H1 (cell line): ENCODE measurements around the gene ZNRF2. TPM values are rescaled to one million over a fixed set of nuclear protein-coding genes. Genes with fewer than 3 reads are reported as not detected.

Experiments used
- CTCF ChIA-PET: fragments of 300-600 bp; sonication (Branson Sonifier 250); formaldehyde crosslinking; loops from one replicate; lab custom pipeline; 2021; ENCODE audit not compliant: partially characterized antibody; lab: Charles Lee
- POLR2A ChIA-PET: fragments of 300-600 bp; sonication (Branson Sonifier 250); formaldehyde crosslinking; loops from one replicate; lab custom pipeline; 2021; ENCODE audit warnings: inconsistent platforms; ENCODE audit not compliant: partially characterized antibody; lab: Charles Lee
- DNase-seq, 2 experiments: peaks; one replicate each; pipeline versions ENCODE4 v3.0.0 to v3.0.0-alpha.2; 2010 to 2022; ENCODE audit warnings: low spot score in 2 of 2, low read depth in 1 of 2, mixed read lengths in 1 of 2
- FAIRE-seq: peaks from 2 replicates; lab custom pipeline; 2011; peaks lifted over from hg19 to GRCh38; lab: Jason Lieb, UNC
- H2AFZ ChIP-seq: 2 replicates; pipeline ENCODE4 v1.8.1; 2012; ENCODE audit warnings: low read length, inconsistent platforms
- H2AK5ac ChIP-seq: 2 replicates; pipeline ENCODE4 v1.6.1; 2013; ENCODE audit warnings: low read depth, low read length
- H2BK120ac ChIP-seq: replicated peaks from 2 replicates; pipeline ENCODE3; 2013; ENCODE audit warnings: low read depth, low read length, inconsistent platforms
- H2BK12ac ChIP-seq: 2 replicates; pipeline ENCODE4 v1.6.1; 2013; ENCODE audit warnings: low read depth, low read length
- H2BK15ac ChIP-seq: 2 replicates; pipeline ENCODE4 v1.6.1; 2013; ENCODE audit warnings: low read length
- H2BK20ac ChIP-seq: 2 replicates; pipeline ENCODE4 v1.6.1; 2013; ENCODE audit warnings: low read length
- H2BK5ac ChIP-seq: 2 replicates; pipeline ENCODE4 v1.6.1; 2013; ENCODE audit warnings: low read depth, low read length
- H3K14ac ChIP-seq: 2 replicates; pipeline ENCODE4 v1.6.1; 2013; ENCODE audit warnings: inconsistent platforms; ENCODE audit not compliant: insufficient read length
- H3K18ac ChIP-seq: 2 replicates; pipeline ENCODE4 v1.6.1; 2013; ENCODE audit warnings: low read length; ENCODE audit errors: extremely low read depth
- H3K23ac ChIP-seq: 2 replicates; pipeline ENCODE4 v1.6.1; 2013; ENCODE audit warnings: inconsistent platforms; ENCODE audit not compliant: insufficient read length
- H3K23me2 ChIP-seq: 2 replicates; pipeline ENCODE4 v1.6.1; 2013; ENCODE audit warnings: low read depth, low read length
- H3K27ac ChIP-seq: 2 replicates; pipeline ENCODE4 v1.6.1; 2011; ENCODE audit warnings: low read depth, low read length, inconsistent platforms
- H3K27me3 ChIP-seq, 4 experiments: replicated peaks in 1 of 4; 1 replicate in 1 of 4; 2 replicates in 3 of 4; pipeline versions ENCODE4 v1.6.1 to v1.8.1; 2011 to 2013; ENCODE audit warnings: low read length in 3 of 4, mild to moderate bottlenecking in 3 of 4, inconsistent platforms in 2 of 4, mixed read lengths in 2 of 4, moderate library complexity in 1 of 4; ENCODE audit not compliant: control insufficient read depth in 3 of 4, insufficient read depth in 3 of 4; ENCODE audit errors: extremely low read depth in 1 of 4
- H3K36me3 ChIP-seq, 4 experiments: 2 replicates each; pipeline versions ENCODE4 v1.6.1 to v1.8.1; 2011 to 2013; ENCODE audit warnings: mild to moderate bottlenecking in 4 of 4, low read length in 3 of 4, moderate library complexity in 2 of 4, control low read depth in 1 of 4, inconsistent platforms in 1 of 4; ENCODE audit not compliant: insufficient read depth in 4 of 4, control insufficient read depth in 2 of 4
- H3K4ac ChIP-seq: replicated peaks from 2 replicates; pipeline ENCODE3; 2013; ENCODE audit warnings: low read length, low read depth, mixed read lengths, inconsistent platforms; ENCODE audit not compliant: insufficient read length
- H3K4me1 ChIP-seq, 4 experiments: replicated peaks in 1 of 4; 1 replicate in 1 of 4; 2 replicates in 3 of 4; pipeline versions ENCODE4 v1.6.1 to v1.8.1; 2011 to 2013; ENCODE audit warnings: low read length in 3 of 4, inconsistent platforms in 2 of 4, mixed read lengths in 1 of 4; ENCODE audit not compliant: insufficient read depth in 4 of 4, control insufficient read depth in 3 of 4
- H3K4me2 ChIP-seq, 2 experiments: 2 replicates each; pipeline versions ENCODE4 v1.6.1 to v1.8.1; 2011 to 2013; ENCODE audit warnings: low read depth in 2 of 2, low read length in 2 of 2, control low read depth in 1 of 2, inconsistent platforms in 1 of 2, mild to moderate bottlenecking in 1 of 2; ENCODE audit not compliant: insufficient read depth in 1 of 2
- H3K4me3 ChIP-seq, 4 experiments: fragments of 200-600, 300-600 bp in 1 of 4; sonication (generic), shearing (Covaris generic), sonication (Bioruptor Twin) in 1 of 4; 2 replicates each; pipeline versions ENCODE4 v1.5.1 to v1.8.1; 2011 to 2016; ENCODE audit warnings: low read length in 4 of 4, low read depth in 3 of 4, control low read depth in 2 of 4, inconsistent platforms in 2 of 4, mild to moderate bottlenecking in 2 of 4, mixed read lengths in 1 of 4, moderate library complexity in 1 of 4; ENCODE audit not compliant: insufficient read depth in 2 of 4; ENCODE audit errors: extremely low read depth in 1 of 4
- H3K56ac ChIP-seq: replicated peaks from 2 replicates; pipeline ENCODE3; 2013; ENCODE audit warnings: low read depth, mild to moderate bottlenecking, mixed read lengths, low read length, inconsistent platforms; ENCODE audit not compliant: insufficient read length
- H3K79me1 ChIP-seq: 2 replicates; pipeline ENCODE4 v1.6.1; 2013; ENCODE audit warnings: low read depth, low read length, control low read depth
- H3K79me2 ChIP-seq, 2 experiments: 2 replicates each; pipeline versions ENCODE4 v1.6.1 to v1.8.1; 2012 to 2013; ENCODE audit warnings: low read length in 2 of 2, mild to moderate bottlenecking in 2 of 2, inconsistent platforms in 1 of 2; ENCODE audit not compliant: insufficient read depth in 2 of 2, control insufficient read depth in 1 of 2
- H3K9ac ChIP-seq, 4 experiments: replicated peaks in 1 of 4; 1 replicate in 1 of 4; 2 replicates in 3 of 4; pipeline versions ENCODE4 v1.6.1 to v1.8.1; 2011 to 2013; ENCODE audit warnings: low read depth in 3 of 4, low read length in 3 of 4, control low read depth in 2 of 4, mild to moderate bottlenecking in 2 of 4, moderate library complexity in 2 of 4, inconsistent platforms in 1 of 4; ENCODE audit errors: extremely low read depth in 1 of 4
- H3K9me3 ChIP-seq, 2 experiments: 2 replicates each; pipeline versions ENCODE4 v1.6.1 to v1.8.1; 2012 to 2013; ENCODE audit warnings: mild to moderate bottlenecking in 2 of 2, moderate library complexity in 2 of 2, control low read depth in 1 of 2, inconsistent platforms in 1 of 2, low read depth in 1 of 2, low read length in 1 of 2, mixed read lengths in 1 of 2; ENCODE audit not compliant: insufficient read depth in 2 of 2
- H4K20me1 ChIP-seq, 2 experiments: replicated peaks in 1 of 2; 2 replicates each; pipeline versions ENCODE3 to v1.8.1; 2011 to 2013; ENCODE audit warnings: inconsistent platforms in 2 of 2, low read length in 2 of 2, mild to moderate bottlenecking in 1 of 2; ENCODE audit not compliant: insufficient read depth in 2 of 2, control insufficient read depth in 1 of 2
- H4K5ac ChIP-seq: 2 replicates; pipeline ENCODE4 v1.6.1; 2013; ENCODE audit warnings: low read length, low read depth, mixed read lengths, inconsistent platforms; ENCODE audit not compliant: insufficient read length
- H4K8ac ChIP-seq: 2 replicates; pipeline ENCODE4 v1.8.0; 2013; ENCODE audit warnings: mild to moderate bottlenecking, moderate library complexity, low read length, inconsistent platforms; ENCODE audit not compliant: insufficient read depth; ENCODE audit errors: extremely low read depth
- H4K91ac ChIP-seq: replicated peaks from 2 replicates; pipeline ENCODE3; 2013; ENCODE audit warnings: low read length, mixed read lengths, inconsistent platforms; ENCODE audit not compliant: insufficient read length
- WGBS, 2 experiments: shearing (Covaris generic) in 1 of 2; methylation state at CpG; one replicate each; pipeline versions ENCODE4 v1.1.6 to v1.1.7; 2013 to 2015; ENCODE audit warnings: low lambda C conversion rate in 2 of 2, mixed read lengths in 2 of 2, inconsistent platforms in 1 of 2, low coverage in 1 of 2, missing lambda C conversion rate in 1 of 2; ENCODE audit not compliant: insufficient replicate concordance in 2 of 2, insufficient coverage in 1 of 2, insufficient read length in 1 of 2; ENCODE audit errors: extremely low coverage in 1 of 2, missing lambda C conversion rate in 1 of 2; 5-methylcytosine and 5-hydroxymethylcytosine counted together
- polyA plus RNA-seq, 7 experiments: library from polyadenylated mRNA; depleted of rRNA in 3 of 7; stranded (reverse) in 5 of 7; unstranded in 2 of 7; fragments of >200 nt in 5 of 7; fragments of 200-250 nt in 2 of 7; gene quantifications; 1 replicate in 5 of 7; 2 replicates in 1 of 7; 4 replicates in 1 of 7; pipeline versions ENCODE4 v1.2.1 to v1.2.3, GENCODE V29; 2011 to 2013; ENCODE audit warnings: missing spikeins in 2 of 7, mixed read lengths in 2 of 7
- total RNA-seq: library from RNA; stranded (reverse); fragmentation: NEBNext Ultra II Directional; extraction: Animal tissue kit (Norgen Biotek cat#: 25700); gene quantifications from 2 replicates; pipeline ENCODE4 v1.2.1, GENCODE V29; 2021

The ZNRF2 gene
- total and polyA plus RNA-seq, 2 of the 8 experiments (the other 6 are each of a cell fraction or from before 2014, with no cell fraction given), result 2.9 to 16.2 TPM

DNA sequence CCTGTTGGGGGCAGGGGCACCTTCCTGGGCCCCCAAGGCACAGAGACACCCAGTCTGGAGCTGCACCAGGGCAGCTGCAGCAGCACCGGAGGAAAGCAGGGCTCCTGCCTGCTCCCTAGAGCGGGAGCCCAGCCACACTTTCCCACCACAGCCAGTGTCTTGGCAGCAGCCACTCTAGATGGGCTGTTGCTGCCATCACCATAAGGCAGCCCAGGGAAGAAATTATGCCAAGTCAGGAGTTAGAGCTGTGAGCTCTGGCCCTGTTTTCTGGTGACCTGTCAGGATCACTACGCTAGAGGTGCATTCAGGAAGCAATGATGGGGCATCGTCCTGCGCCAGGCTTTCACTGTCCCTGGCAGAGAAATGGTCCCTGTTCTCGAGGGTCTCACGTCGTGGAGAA lies 38.0 kb upstream of the ZNRF2 start:
- no peak for FAIRE-seq

More for the DNA sequence above, 38.0 kb upstream of the ZNRF2 start:
- Histone ChIP-seq H3K27ac (no peak overlapping the region), H2BK15ac (no peak overlapping the region), H3K79me2 (no peaks in the 10 kb centered on the region), H4K5ac (no peak overlapping the region), H3K9ac (no peak overlapping the region), H3K4me3 (no peak overlapping the region), H3K4me1 (peaks cover 0 to 4% (median 0%) of the 10 kb centered on the region in 4 experiments; a peak in 3 of 7 replicates), H3K56ac (no peak overlapping the region), H2BK12ac (no peak overlapping the region), H3K14ac (no peak overlapping the region), H3K23me2 (no peaks in the 10 kb centered on the region), H3K27me3 (no peaks in the 10 kb centered on the region), H3K4ac (no peak overlapping the region), H4K8ac (peak overlapping the region; percentile 43; the same call in 1 of the 2 replicates), H4K91ac (no peak overlapping the region), H2BK5ac (no peak overlapping the region), H3K36me3 (no peaks in the 10 kb centered on the region), H2AK5ac (no peak overlapping the region), H2BK20ac (no peak overlapping the region), H3K18ac (no peak overlapping the region), H3K23ac (no peak overlapping the region), H2AFZ (no peak overlapping the region), H3K79me1 (no peaks in the 10 kb centered on the region), H2BK120ac (no peak overlapping the region), H3K4me2 (no peak overlapping the region), H4K20me1 (no peaks in the 10 kb centered on the region), H3K9me3 (no peaks in the 10 kb centered on the region)
- ChIA-PET POLR2A (interaction anchor here (0.6 kb wide), 1 partner anchor 223 kb away, joined by 3 read pairs; no protein-coding TSS in a partner anchor), CTCF (interaction anchor here (0.6 to 1.5 kb wide), 5 partner anchors 18 to 688 kb away, joined by 3 read pairs; no protein-coding TSS in a partner anchor)
- no peak for DNase-seq
- WGBS, 2 experiments, result 95% methylated on average over 8 of the region's 8 CpGs; no CpG with 5 or more reads in 1 of the 2 experiments
